ENCODE results near the gene C2orf49. TPM values are rescaled to one million over a fixed set of nuclear protein-coding genes. Genes with fewer than 3 reads are reported as not detected.

The C2orf49 gene
- total and polyA plus RNA-seq, 8 donors: 4.2 to 10.2 (median 6.7) TPM

- DNase-seq: no peak
- no peak for TF ChIP-seq CTCF (IDR thresholded peaks at IDR 0.05)
- no peak for FAIRE-seq
- no peaks in the 10 kb centered on the region for H3K9me3 ChIP-seq
- no peak overlapping the region for H3K27ac ChIP-seq
- H3K27me3 ChIP-seq: no peaks in the 10 kb centered on the region
- WGBS, 2 donors: 94 to 95% methylated on average over 3 of the region's 3 CpGs
- H3K4me3 ChIP-seq: no peak overlapping the region
- intact Hi-C loops (cut with DNase I): no loop called here
- H3K4me1 ChIP-seq: peaks cover 0 to 3% (median 0%) of the 10 kb centered on the region in 3 donors
- ATAC-seq: no peak
- H3K36me3 ChIP-seq: no peaks in the 10 kb centered on the region
These were observed 19.4 kb upstream of the C2orf49 start for GRCh38 chr2:105317937-105318336.

- 70 to 78% methylated on average over 7 of the region's 7 CpGs for WGBS, 2 donors
- DNase-seq (no peak), ATAC-seq (no peak), FAIRE-seq (no peak)
- Histone ChIP-seq H3K36me3 (no peaks in the 10 kb centered on the region), H3K9me3 (no peaks in the 10 kb centered on the region), H3K4me3 (no peak overlapping the region), H3K27ac (no peak overlapping the region), H3K27me3 (no peaks in the 10 kb centered on the region), H3K4me1 (peaks cover 0 to 5% (median 0%) of the 10 kb centered on the region in 3 donors)
- no peak for TF ChIP-seq CTCF (IDR thresholded peaks at IDR 0.05)
- intact Hi-C loops (cut with DNase I): no loop called here
These were observed 16.6 kb upstream of the C2orf49 start for GRCh38 chr2:105320651-105321215.

- no peaks in the 10 kb centered on the region for H3K36me3 ChIP-seq
- no peak overlapping the region for H3K4me3 ChIP-seq
- H3K4me1 ChIP-seq: peaks cover 0 to 8% (median 0%) of the 10 kb centered on the region in 3 donors
- intact Hi-C loops (cut with DNase I): no loop called here
- FAIRE-seq (no peak), ATAC-seq (no peak), DNase-seq (no peak)
- no peak overlapping the region for H3K27ac ChIP-seq
- 89 to 92% methylated on average over 3 of the region's 3 CpGs for WGBS, 2 donors
- TF ChIP-seq CTCF (IDR thresholded peaks at IDR 0.05): no peak
- no peaks in the 10 kb centered on the region for H3K27me3 ChIP-seq
- no peaks in the 10 kb centered on the region for H3K9me3 ChIP-seq
These were observed 15.3 kb upstream of the C2orf49 start for GRCh38 chr2:105321875-105322646.

- H3K36me3 ChIP-seq: no peaks in the 10 kb centered on the region
- intact Hi-C loops (cut with DNase I): no loop called here
- WGBS, 2 donors: 66 to 74% methylated on average over 5 of the region's 5 CpGs
- no peaks in the 10 kb centered on the region for H3K9me3 ChIP-seq
- DNase-seq (no peak), FAIRE-seq (no peak), ATAC-seq (no peak)
- H3K4me3 ChIP-seq: no peak overlapping the region
- no peaks in the 10 kb centered on the region for H3K27me3 ChIP-seq
- TF ChIP-seq CTCF (IDR thresholded peaks at IDR 0.05): no peak
- H3K27ac ChIP-seq: no peak overlapping the region
- H3K4me1 ChIP-seq: peaks cover 0 to 18% (median 0%) of the 10 kb centered on the region in 3 donors
These were observed 14.2 kb upstream of the C2orf49 start for GRCh38 chr2:105323111-105323510.

- peaks cover 0 to 23% (median 0%) of the 10 kb centered on the region in 3 donors for H3K4me1 ChIP-seq
- TF ChIP-seq CTCF (IDR thresholded peaks at IDR 0.05): no peak
- ATAC-seq: no peak
- 64 to 83% methylated on average over 4 of the region's 4 CpGs for WGBS, 2 donors
- no peak overlapping the region for H3K27ac ChIP-seq
- intact Hi-C loops (cut with DNase I): no loop called here
- H3K4me3 ChIP-seq: no peak overlapping the region
- no peaks in the 10 kb centered on the region for H3K36me3 ChIP-seq
- no peak for DNase-seq
- FAIRE-seq: no peak
- no peaks in the 10 kb centered on the region for H3K27me3 ChIP-seq
- H3K9me3 ChIP-seq: no peaks in the 10 kb centered on the region
These were observed 13.2 kb upstream of the C2orf49 start for GRCh38 chr2:105324101-105324500.

Data from pancreas (tissue), 10 donors.